ENCODE data around the gene FAM50A. TPM values are rescaled to one million over a fixed set of nuclear protein-coding genes. Genes with fewer than 3 reads are reported as not detected.

FAM50A gene
- polyA plus RNA-seq, 1 donor from 2014 or later = 68.3 TPM

GRCh38 chrX:154459832-154460231 lies 15.9 kb downstream of the FAM50A start:
- Histone ChIP-seq H3K9me3 (ENCODE audit: low read length) (no peaks in the 10 kb centered on the region), H3K9me2 (ENCODE audit: insufficient read depth, low read length) (no peaks in the 10 kb centered on the region), H3K27ac (ENCODE audit: low read length) (no peak overlapping the region), H2AFZ (ENCODE audit: low read depth, low read length) (no peak overlapping the region), H3K36me3 (ENCODE audit: insufficient read depth, low read length) (no peaks in the 10 kb centered on the region), H3K79me2 (replicated peaks; ENCODE audit: insufficient read depth, low read length) (peaks cover 18% of the 10 kb centered on the region), H3K9ac (ENCODE audit: low read length) (peak overlapping the region; percentile 82), H3F3A (ENCODE audit: insufficient read depth, low read length, poor library complexity, severe bottlenecking) (no peaks in the 10 kb centered on the region), H3K4me3 (ENCODE audit: low read length) (peak overlapping the region; percentile 85), H4K20me1 (ENCODE audit: insufficient read depth) (no peaks in the 10 kb centered on the region), H3K4me2 (ENCODE audit: low read length) (peak overlapping the region; percentile 30), H3K27me3 (ENCODE audit: insufficient read depth, low read depth, low read length) (no peaks in the 10 kb centered on the region)
- no peak for TF ChIP-seq MXI1 (conservative IDR thresholded peaks at IDR 0.05; ENCODE audit: poor library complexity, severe bottlenecking)
- no peak for TF ChIP-seq POLR2AphosphoS5 (IDR thresholded peaks at IDR 0.05)
- no peak for TF ChIP-seq RAD21 (conservative IDR thresholded peaks at IDR 0.05)
- no peak for TF ChIP-seq TAF1 (IDR thresholded peaks at IDR 0.05; ENCODE audit: low read depth)
- TF ChIP-seq, protein P1, sequence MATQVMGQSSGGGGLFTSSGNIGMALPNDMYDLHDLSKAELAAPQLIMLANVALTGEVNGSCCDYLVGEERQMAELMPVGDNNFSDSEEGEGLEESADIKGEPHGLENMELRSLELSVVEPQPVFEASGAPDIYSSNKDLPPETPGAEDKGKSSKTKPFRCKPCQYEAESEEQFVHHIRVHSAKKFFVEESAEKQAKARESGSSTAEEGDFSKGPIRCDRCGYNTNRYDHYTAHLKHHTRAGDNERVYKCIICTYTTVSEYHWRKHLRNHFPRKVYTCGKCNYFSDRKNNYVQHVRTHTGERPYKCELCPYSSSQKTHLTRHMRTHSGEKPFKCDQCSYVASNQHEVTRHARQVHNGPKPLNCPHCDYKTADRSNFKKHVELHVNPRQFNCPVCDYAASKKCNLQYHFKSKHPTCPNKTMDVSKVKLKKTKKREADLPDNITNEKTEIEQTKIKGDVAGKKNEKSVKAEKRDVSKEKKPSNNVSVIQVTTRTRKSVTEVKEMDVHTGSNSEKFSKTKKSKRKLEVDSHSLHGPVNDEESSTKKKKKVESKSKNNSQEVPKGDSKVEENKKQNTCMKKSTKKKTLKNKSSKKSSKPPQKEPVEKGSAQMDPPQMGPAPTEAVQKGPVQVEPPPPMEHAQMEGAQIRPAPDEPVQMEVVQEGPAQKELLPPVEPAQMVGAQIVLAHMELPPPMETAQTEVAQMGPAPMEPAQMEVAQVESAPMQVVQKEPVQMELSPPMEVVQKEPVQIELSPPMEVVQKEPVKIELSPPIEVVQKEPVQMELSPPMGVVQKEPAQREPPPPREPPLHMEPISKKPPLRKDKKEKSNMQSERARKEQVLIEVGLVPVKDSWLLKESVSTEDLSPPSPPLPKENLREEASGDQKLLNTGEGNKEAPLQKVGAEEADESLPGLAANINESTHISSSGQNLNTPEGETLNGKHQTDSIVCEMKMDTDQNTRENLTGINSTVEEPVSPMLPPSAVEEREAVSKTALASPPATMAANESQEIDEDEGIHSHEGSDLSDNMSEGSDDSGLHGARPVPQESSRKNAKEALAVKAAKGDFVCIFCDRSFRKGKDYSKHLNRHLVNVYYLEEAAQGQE (IDR thresholded peaks at IDR 0.05; ENCODE audit: borderline replicate concordance) = no peak
- TF ChIP-seq EP300 (conservative IDR thresholded peaks at IDR 0.05; ENCODE audit: poor library complexity, severe bottlenecking) = no peak
- TF ChIP-seq, protein P2, sequence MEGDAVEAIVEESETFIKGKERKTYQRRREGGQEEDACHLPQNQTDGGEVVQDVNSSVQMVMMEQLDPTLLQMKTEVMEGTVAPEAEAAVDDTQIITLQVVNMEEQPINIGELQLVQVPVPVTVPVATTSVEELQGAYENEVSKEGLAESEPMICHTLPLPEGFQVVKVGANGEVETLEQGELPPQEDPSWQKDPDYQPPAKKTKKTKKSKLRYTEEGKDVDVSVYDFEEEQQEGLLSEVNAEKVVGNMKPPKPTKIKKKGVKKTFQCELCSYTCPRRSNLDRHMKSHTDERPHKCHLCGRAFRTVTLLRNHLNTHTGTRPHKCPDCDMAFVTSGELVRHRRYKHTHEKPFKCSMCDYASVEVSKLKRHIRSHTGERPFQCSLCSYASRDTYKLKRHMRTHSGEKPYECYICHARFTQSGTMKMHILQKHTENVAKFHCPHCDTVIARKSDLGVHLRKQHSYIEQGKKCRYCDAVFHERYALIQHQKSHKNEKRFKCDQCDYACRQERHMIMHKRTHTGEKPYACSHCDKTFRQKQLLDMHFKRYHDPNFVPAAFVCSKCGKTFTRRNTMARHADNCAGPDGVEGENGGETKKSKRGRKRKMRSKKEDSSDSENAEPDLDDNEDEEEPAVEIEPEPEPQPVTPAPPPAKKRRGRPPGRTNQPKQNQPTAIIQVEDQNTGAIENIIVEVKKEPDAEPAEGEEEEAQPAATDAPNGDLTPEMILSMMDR (IDR thresholded peaks at IDR 0.05; ENCODE audit: poor library complexity, severe bottlenecking) = no peak
- no peak for TF ChIP-seq SMC3 (conservative IDR thresholded peaks at IDR 0.05; ENCODE audit: poor library complexity)
- no peak for TF ChIP-seq EZH2 (IDR thresholded peaks at IDR 0.05; ENCODE audit: borderline replicate concordance, insufficient read depth, low read length, poor library complexity, severe bottlenecking)

DNA sequence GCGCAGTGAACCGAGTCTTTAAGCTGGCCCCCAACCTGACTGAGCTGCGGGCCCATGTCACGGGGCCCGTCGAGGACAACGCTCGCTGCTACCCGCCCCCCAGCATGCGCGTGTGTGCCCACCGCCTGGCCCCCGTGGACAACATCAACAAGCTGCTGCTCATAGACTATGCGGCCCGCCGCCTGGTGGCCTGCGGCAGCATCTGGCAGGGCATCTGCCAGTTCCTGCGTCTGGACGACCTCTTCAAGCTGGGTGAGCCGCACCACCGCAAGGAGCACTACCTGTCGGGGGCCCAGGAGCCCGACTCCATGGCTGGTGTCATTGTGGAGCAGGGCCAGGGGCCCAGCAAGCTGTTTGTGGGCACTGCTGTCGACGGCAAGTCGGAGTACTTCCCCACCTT lies 16.4 kb downstream of the FAM50A start:
- Histone ChIP-seq H3K9ac (ENCODE audit: low read length) (no peak overlapping the region), H3K36me3 (ENCODE audit: insufficient read depth, low read length) (no peaks in the 10 kb centered on the region), H3K9me2 (ENCODE audit: insufficient read depth, low read length) (no peaks in the 10 kb centered on the region), H3K27me3 (ENCODE audit: insufficient read depth, low read depth, low read length) (no peaks in the 10 kb centered on the region), H3K27ac (ENCODE audit: low read length) (no peak overlapping the region), H2AFZ (ENCODE audit: low read depth, low read length) (no peak overlapping the region), H3K4me2 (ENCODE audit: low read length) (no peak overlapping the region), H3K4me3 (ENCODE audit: low read length) (peak overlapping the region; percentile 85), H4K20me1 (ENCODE audit: insufficient read depth) (no peaks in the 10 kb centered on the region), H3F3A (ENCODE audit: insufficient read depth, low read length, poor library complexity, severe bottlenecking) (no peaks in the 10 kb centered on the region), H3K9me3 (ENCODE audit: low read length) (no peaks in the 10 kb centered on the region), H3K79me2 (replicated peaks; ENCODE audit: insufficient read depth, low read length) (peaks cover 18% of the 10 kb centered on the region)
- TF ChIP-seq MXI1 (conservative IDR thresholded peaks at IDR 0.05; ENCODE audit: poor library complexity, severe bottlenecking) (no peak), EZH2 (IDR thresholded peaks at IDR 0.05; ENCODE audit: borderline replicate concordance, insufficient read depth, low read length, poor library complexity, severe bottlenecking) (no peak), EP300 (conservative IDR thresholded peaks at IDR 0.05; ENCODE audit: poor library complexity, severe bottlenecking) (no peak), SMC3 (conservative IDR thresholded peaks at IDR 0.05; ENCODE audit: poor library complexity) (no peak), POLR2AphosphoS5 (IDR thresholded peaks at IDR 0.05) (no peak)
- TF ChIP-seq, protein P1 (IDR thresholded peaks at IDR 0.05; ENCODE audit: borderline replicate concordance) = no peak
- TF ChIP-seq, protein P2 (IDR thresholded peaks at IDR 0.05; ENCODE audit: poor library complexity, severe bottlenecking) = no peak
